Skeletal muscle tissue (tissue), 1 donor: Measurements from ENCODE around the gene PTGR3. TPM values are rescaled to one million over a fixed set of nuclear protein-coding genes. Genes with fewer than 3 reads are reported as not detected.

Source experiments
- total RNA-seq: library from RNA; depleted of rRNA; stranded (reverse); fragments of >200 nt; gene quantifications from one replicate; pipeline ENCODE4 v1.2.3, GENCODE V29; 2014

PTGR3 gene
- total RNA-seq, 1 donor from 2014 or later = 12.5 TPM

Other genes starting within 250 kb of the PTGR3 start
- 5.7 TPM for gene TSHZ1, start 1.7 kb upstream of the PTGR3 start, total RNA-seq
- gene SMIM21, start 218.6 kb upstream of the PTGR3 start, total RNA-seq = not detected